Stimulated activated CD4-positive, alpha-beta T cell treated with anti-CD3 and anti-CD28 coated beads, Interleukin-2, amount 100 ng/mL, for 24 hours (primary cell): ENCODE measurements around the gene TNP2.
"Not testable (repeated sequence)": the region's sequence is repeated elsewhere in the genome, so short reads cannot be mapped to it uniquely, and the experiment has no call there.

ENCODE experiments used
- DNase-seq, 2 donors: peaks; one replicate each; pipeline ENCODE4 v3.0.0-alpha.2; 2020

The TNP2 gene

GRCh38 chr16:11238272-11239202 lies 30.6 kb downstream of the TNP2 start:
- DNase-seq: no peak

GRCh38 chr16:11236461-11237254 lies 32.5 kb downstream of the TNP2 start:
- DNase-seq: no peak

- DNase-seq: no peak
Observed at GRCh38 chr16:11235703-11235991, 33.5 kb downstream of the TNP2 start.

GRCh38 chr16:11234884-11235702 lies 34.0 kb downstream of the TNP2 start:
- DNase-seq: no peak

GRCh38 chr16:11233727-11234376 lies 35.3 kb downstream of the TNP2 start:
- peak; percentile 80 to 84 for DNase-seq

- peak; percentile 85 to 91 for DNase-seq
Observed at GRCh38 chr16:11232852-11233726, 36.0 kb downstream of the TNP2 start.

- DNase-seq: no peak
Observed at GRCh38 chr16:11232302-11232851, 36.7 kb downstream of the TNP2 start.

- no peak for DNase-seq
Observed at GRCh38 chr16:11231367-11231970, 37.7 kb downstream of the TNP2 start.

GRCh38 chr16:11229906-11230305 lies 39.2 kb downstream of the TNP2 start:
- DNase-seq: no peak

- DNase-seq: no peak
Observed at GRCh38 chr16:11229432-11229831, 39.7 kb downstream of the TNP2 start.

GRCh38 chr16:11225677-11226549 lies 43.2 kb downstream of the TNP2 start:
- DNase-seq: no peak

- DNase-seq: peak; percentile 81 to 88
Observed at GRCh38 chr16:11224894-11225676, 44.0 kb downstream of the TNP2 start.

- DNase-seq: peak; percentile 58 to 74
Observed at GRCh38 chr16:11224096-11224893, 44.8 kb downstream of the TNP2 start.

GRCh38 chr16:11220507-11220906 lies 48.6 kb downstream of the TNP2 start:
- DNase-seq: not testable (repeated sequence)

GRCh38 chr16:11219178-11219577 lies 49.9 kb downstream of the TNP2 start:
- DNase-seq: no peak

GRCh38 chr16:11218604-11218962 lies 50.5 kb downstream of the TNP2 start:
- DNase-seq: no peak
